HL-60 (cell line): ENCODE measurements around the gene CDH23.

ENCODE experiments used
- GABPA ChIP-seq: IDR thresholded peaks from 2 replicates; pipeline ENCODE4 v1.6.1; 2012; ENCODE audit warnings: low read depth
- TF ChIP-seq, protein P1 (sequence below): IDR thresholded peaks from one replicate; pipeline ENCODE4 v1.5.1; 2011; ENCODE audit warnings: low read length, control low read depth, inconsistent platforms; ENCODE audit not compliant: insufficient read depth
- TF ChIP-seq, protein P2 (sequence below): IDR thresholded peaks from 2 replicates; pipeline ENCODE4 v1.6.1; 2012; ENCODE audit warnings: low read depth; ENCODE audit not compliant: insufficient replicate concordance

DNA sequence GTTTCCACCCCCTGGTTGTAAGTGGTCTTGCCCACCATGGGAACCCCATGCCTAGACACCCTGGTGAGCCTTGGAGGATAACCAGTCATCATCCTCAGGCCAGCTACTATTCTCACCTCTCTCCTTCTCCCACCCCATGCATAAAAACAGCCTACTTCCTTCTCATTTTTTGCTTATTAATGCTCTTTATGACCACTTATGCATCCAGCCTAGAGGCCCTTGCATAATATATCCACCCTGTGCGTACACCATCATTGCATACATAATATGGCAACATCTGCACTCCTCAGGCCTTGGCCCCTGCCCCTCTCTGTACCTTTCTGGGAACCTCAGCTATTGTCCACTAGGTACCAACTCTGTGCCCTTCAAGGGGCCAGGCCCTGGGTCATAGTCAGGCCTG is 91.0 kb downstream of the CDH23 start:
- TF ChIP-seq, protein P1, sequence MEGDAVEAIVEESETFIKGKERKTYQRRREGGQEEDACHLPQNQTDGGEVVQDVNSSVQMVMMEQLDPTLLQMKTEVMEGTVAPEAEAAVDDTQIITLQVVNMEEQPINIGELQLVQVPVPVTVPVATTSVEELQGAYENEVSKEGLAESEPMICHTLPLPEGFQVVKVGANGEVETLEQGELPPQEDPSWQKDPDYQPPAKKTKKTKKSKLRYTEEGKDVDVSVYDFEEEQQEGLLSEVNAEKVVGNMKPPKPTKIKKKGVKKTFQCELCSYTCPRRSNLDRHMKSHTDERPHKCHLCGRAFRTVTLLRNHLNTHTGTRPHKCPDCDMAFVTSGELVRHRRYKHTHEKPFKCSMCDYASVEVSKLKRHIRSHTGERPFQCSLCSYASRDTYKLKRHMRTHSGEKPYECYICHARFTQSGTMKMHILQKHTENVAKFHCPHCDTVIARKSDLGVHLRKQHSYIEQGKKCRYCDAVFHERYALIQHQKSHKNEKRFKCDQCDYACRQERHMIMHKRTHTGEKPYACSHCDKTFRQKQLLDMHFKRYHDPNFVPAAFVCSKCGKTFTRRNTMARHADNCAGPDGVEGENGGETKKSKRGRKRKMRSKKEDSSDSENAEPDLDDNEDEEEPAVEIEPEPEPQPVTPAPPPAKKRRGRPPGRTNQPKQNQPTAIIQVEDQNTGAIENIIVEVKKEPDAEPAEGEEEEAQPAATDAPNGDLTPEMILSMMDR = no peak
- TF ChIP-seq GABPA = no peak
- TF ChIP-seq, protein P2, sequence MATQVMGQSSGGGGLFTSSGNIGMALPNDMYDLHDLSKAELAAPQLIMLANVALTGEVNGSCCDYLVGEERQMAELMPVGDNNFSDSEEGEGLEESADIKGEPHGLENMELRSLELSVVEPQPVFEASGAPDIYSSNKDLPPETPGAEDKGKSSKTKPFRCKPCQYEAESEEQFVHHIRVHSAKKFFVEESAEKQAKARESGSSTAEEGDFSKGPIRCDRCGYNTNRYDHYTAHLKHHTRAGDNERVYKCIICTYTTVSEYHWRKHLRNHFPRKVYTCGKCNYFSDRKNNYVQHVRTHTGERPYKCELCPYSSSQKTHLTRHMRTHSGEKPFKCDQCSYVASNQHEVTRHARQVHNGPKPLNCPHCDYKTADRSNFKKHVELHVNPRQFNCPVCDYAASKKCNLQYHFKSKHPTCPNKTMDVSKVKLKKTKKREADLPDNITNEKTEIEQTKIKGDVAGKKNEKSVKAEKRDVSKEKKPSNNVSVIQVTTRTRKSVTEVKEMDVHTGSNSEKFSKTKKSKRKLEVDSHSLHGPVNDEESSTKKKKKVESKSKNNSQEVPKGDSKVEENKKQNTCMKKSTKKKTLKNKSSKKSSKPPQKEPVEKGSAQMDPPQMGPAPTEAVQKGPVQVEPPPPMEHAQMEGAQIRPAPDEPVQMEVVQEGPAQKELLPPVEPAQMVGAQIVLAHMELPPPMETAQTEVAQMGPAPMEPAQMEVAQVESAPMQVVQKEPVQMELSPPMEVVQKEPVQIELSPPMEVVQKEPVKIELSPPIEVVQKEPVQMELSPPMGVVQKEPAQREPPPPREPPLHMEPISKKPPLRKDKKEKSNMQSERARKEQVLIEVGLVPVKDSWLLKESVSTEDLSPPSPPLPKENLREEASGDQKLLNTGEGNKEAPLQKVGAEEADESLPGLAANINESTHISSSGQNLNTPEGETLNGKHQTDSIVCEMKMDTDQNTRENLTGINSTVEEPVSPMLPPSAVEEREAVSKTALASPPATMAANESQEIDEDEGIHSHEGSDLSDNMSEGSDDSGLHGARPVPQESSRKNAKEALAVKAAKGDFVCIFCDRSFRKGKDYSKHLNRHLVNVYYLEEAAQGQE = no peak
